GM20431 (cell line): ENCODE measurements around the gene WAPL.
"Not testable (repeated sequence)": the region's sequence is repeated elsewhere in the genome, so short reads cannot be mapped to it uniquely, and the experiment has no call there.

Experiments used
- in situ Hi-C: fragments of 300-500 bp; cut with MseI, MboI; formaldehyde crosslinking; loops from one replicate; pipeline ENCODE4 v1.15.0; 2020; ENCODE audit warnings: low sequenced_read_pairs; ENCODE audit not compliant: unreplicated experiment

The WAPL gene

GRCh38 chr10:86521678-86522509, at the start of gene WAPL:
Gene WAPL (minus strand): TSS chr10:86521792. CDS start chr10:86518069, 3,723 bp downstream.
- in situ Hi-C loops, result no loop called here

GRCh38 chr10:86569335-86569734, 47.7 kb upstream of the WAPL start:
- in situ Hi-C loops, result no loop called here

- in situ Hi-C loops, result not testable (repeated sequence)
These were observed 44.9 kb upstream of the WAPL start for GRCh38 chr10:86566518-86566917.

GRCh38 chr10:86563338-86563737, 41.7 kb upstream of the WAPL start:
- in situ Hi-C loops, result not testable (repeated sequence)

- in situ Hi-C loops, result not testable (repeated sequence)
These were observed 37.1 kb upstream of the WAPL start for GRCh38 chr10:86558695-86559094.

- in situ Hi-C loops, result no loop called here
These were observed 35.5 kb upstream of the WAPL start for GRCh38 chr10:86556933-86557649.

GRCh38 chr10:86556532-86556931, 34.9 kb upstream of the WAPL start:
- in situ Hi-C loops, result no loop called here

GRCh38 chr10:86553639-86554038, 32.0 kb upstream of the WAPL start:
- in situ Hi-C loops, result no loop called here

- in situ Hi-C loops, result no loop called here
These were observed 31.6 kb upstream of the WAPL start for GRCh38 chr10:86553213-86553612.

- in situ Hi-C loops, result no loop called here
These were observed 25.7 kb upstream of the WAPL start for GRCh38 chr10:86547296-86547695.

GRCh38 chr10:86545101-86545500, 23.5 kb upstream of the WAPL start:
- in situ Hi-C loops, result no loop called here

- in situ Hi-C loops, result no loop called here
These were observed 18.4 kb upstream of the WAPL start for GRCh38 chr10:86540016-86540415.

- in situ Hi-C loops, result no loop called here
These were observed 17.0 kb upstream of the WAPL start for GRCh38 chr10:86538547-86538946.

- in situ Hi-C loops, result not testable (repeated sequence)
These were observed 16.4 kb upstream of the WAPL start for GRCh38 chr10:86538040-86538439.

GRCh38 chr10:86536294-86536861, 14.8 kb upstream of the WAPL start:
- in situ Hi-C loops, result no loop called here

- in situ Hi-C loops, result no loop called here
These were observed 13.7 kb upstream of the WAPL start for GRCh38 chr10:86535132-86535882.

GRCh38 chr10:86533328-86533727, 11.7 kb upstream of the WAPL start:
- in situ Hi-C loops, result no loop called here

GRCh38 chr10:86528736-86529135, 7.1 kb upstream of the WAPL start:
- in situ Hi-C loops, result not testable (repeated sequence)

- in situ Hi-C loops, result no loop called here
These were observed 5.0 kb upstream of the WAPL start for GRCh38 chr10:86526606-86527005.

GRCh38 chr10:86525713-86526112, 4.1 kb upstream of the WAPL start:
- in situ Hi-C loops, result not testable (repeated sequence)
